Calu3 (cell line): ENCODE results near the gene EXD2. TPM values are rescaled to one million over a fixed set of nuclear protein-coding genes. Genes with fewer than 3 reads are reported as not detected.

Experiments used
- Bru-seq: library from RNA; stranded (reverse); fragments of 400-500 nt; gene quantifications from one replicate; lab custom pipeline; 2021; lab: Mats Ljungman, UMichigan
- BruChase-seq, 2 experiments: library from RNA; stranded (reverse); fragments of 400-500 nt; gene quantifications; one replicate each; lab custom pipeline; 2021; lab: Mats Ljungman, UMichigan
- BruUV-seq: library from RNA; stranded (reverse); fragments of 400-500 nt; replicated peaks from 2 replicates; lab custom pipeline; 2021; lab: Mats Ljungman, UMichigan
- CTCF ChIA-PET: fragments of 300-600 bp; sonication (Branson Sonifier 250); formaldehyde crosslinking; loops from one replicate; lab custom pipeline; 2022; ENCODE audit warnings: antibody characterized with exemption; lab: Charles Lee
- DNase-seq: peaks from one replicate; pipeline ENCODE4 v3.0.0; 2022
- H3K27ac Mint-ChIP-seq: one replicate; pipeline ENCODE4 v1.8.0; 2022; ENCODE audit warnings: mixed read lengths; ENCODE audit not compliant: unreplicated experiment
- H3K27me3 Mint-ChIP-seq: one replicate; pipeline ENCODE4 v1.8.0; 2022; ENCODE audit warnings: mixed read lengths; ENCODE audit not compliant: unreplicated experiment
- H3K36me3 Mint-ChIP-seq: one replicate; pipeline ENCODE4 v1.8.0; 2022; ENCODE audit warnings: mild to moderate bottlenecking, moderate library complexity, mixed read lengths; ENCODE audit not compliant: insufficient read depth, unreplicated experiment
- H3K4me1 Mint-ChIP-seq: one replicate; pipeline ENCODE4 v1.8.0; 2022; ENCODE audit warnings: mild to moderate bottlenecking, low read depth, mixed read lengths; ENCODE audit not compliant: unreplicated experiment
- H3K4me3 Mint-ChIP-seq: one replicate; pipeline ENCODE4 v1.8.0; 2022; ENCODE audit warnings: mild to moderate bottlenecking, low read depth, moderate library complexity, mixed read lengths; ENCODE audit not compliant: unreplicated experiment
- H3K9me3 Mint-ChIP-seq: one replicate; pipeline ENCODE4 v1.8.0; 2022; ENCODE audit warnings: low read depth, mixed read lengths; ENCODE audit not compliant: unreplicated experiment
- CTCF ChIP-seq: fragments of 200-600 bp; IDR thresholded peaks from one replicate; pipeline ENCODE4 v1.8.0; 2022; ENCODE audit warnings: antibody characterized with exemption; ENCODE audit not compliant: unreplicated experiment
- intact Hi-C: fragments of 100-400 bp; cut with micrococcal nuclease; formaldehyde crosslinking; loops from one replicate; pipeline ENCODE4 v1.10.0; 2022; ENCODE audit not compliant: unreplicated experiment
- long read RNA-seq: library from polyadenylated mRNA; stranded (forward); transcript quantifications from one replicate; pipeline ENCODE4 v2.0.0, GENCODE V29; 2022
- total RNA-seq: library from RNA; stranded (reverse); gene quantifications from 2 replicates; pipeline ENCODE4 v1.2.3, GENCODE V29; 2022

EXD2 gene, protein sequence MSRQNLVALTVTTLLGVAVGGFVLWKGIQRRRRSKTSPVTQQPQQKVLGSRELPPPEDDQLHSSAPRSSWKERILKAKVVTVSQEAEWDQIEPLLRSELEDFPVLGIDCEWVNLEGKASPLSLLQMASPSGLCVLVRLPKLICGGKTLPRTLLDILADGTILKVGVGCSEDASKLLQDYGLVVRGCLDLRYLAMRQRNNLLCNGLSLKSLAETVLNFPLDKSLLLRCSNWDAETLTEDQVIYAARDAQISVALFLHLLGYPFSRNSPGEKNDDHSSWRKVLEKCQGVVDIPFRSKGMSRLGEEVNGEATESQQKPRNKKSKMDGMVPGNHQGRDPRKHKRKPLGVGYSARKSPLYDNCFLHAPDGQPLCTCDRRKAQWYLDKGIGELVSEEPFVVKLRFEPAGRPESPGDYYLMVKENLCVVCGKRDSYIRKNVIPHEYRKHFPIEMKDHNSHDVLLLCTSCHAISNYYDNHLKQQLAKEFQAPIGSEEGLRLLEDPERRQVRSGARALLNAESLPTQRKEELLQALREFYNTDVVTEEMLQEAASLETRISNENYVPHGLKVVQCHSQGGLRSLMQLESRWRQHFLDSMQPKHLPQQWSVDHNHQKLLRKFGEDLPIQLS
- total RNA-seq (13.1 and 14.0 TPM in 2 replicates), Bru-seq, nascent RNA (percentile 57 among the genes with signal in this experiment), BruChase-seq, experiment 1, labeled RNA remaining after a 6-hour chase (percentile 75 among the genes with signal in this experiment), BruChase-seq, experiment 2, labeled RNA remaining after a 2-hour chase (percentile 69 among the genes with signal in this experiment)
- long read RNA-seq, partial matches to known transcripts, result 4 of 14 reads
- long read RNA-seq, other reads (novel, unspliced or antisense), result 5 of 14 reads

- no peak for TF ChIP-seq CTCF
- no peaks in the 10 kb centered on the region for H3K9me3 Mint-ChIP-seq
- intact Hi-C loops, result loop anchor here (10.0 kb wide), 1 partner anchor 67 kb away; no protein-coding TSS in a partner anchor
- no peaks in the 10 kb centered on the region for H3K4me1 Mint-ChIP-seq
- peak within 1 kb of the TSS; percentile 81 for H3K27ac Mint-ChIP-seq
- CTCF ChIA-PET, result interaction anchor here (0.6 to 1.6 kb wide), 4 partner anchors 40 to 130 kb away, joined by 3 to 4 read pairs (median 3); no protein-coding TSS in a partner anchor
- H3K36me3 Mint-ChIP-seq, result peaks cover 20% of the 10 kb centered on the region
- BruUV-seq, result no TSS peak
- peak within 1 kb of the TSS; percentile 92 for H3K4me3 Mint-ChIP-seq
- H3K27me3 Mint-ChIP-seq, result peaks cover 13% of the 10 kb centered on the region
- DNase-seq, result peak; percentile 92
These were observed at the start of gene EXD2 for GRCh38 chr14:69191340-69192111. Gene EXD2 (plus strand): TSS chr14:69191498. CDS start chr14:69209471, 17,973 bp downstream.

GRCh38 chr14:69141550-69141949 is 49.7 kb upstream of the EXD2 start:
- CTCF ChIA-PET, result no interaction called here
- H3K27ac Mint-ChIP-seq, result no peak overlapping the region
- no peaks in the 10 kb centered on the region for H3K27me3 Mint-ChIP-seq
- H3K4me3 Mint-ChIP-seq, result no peak overlapping the region
- no peak for TF ChIP-seq CTCF
- intact Hi-C loops, result no loop called here
- H3K36me3 Mint-ChIP-seq, result no peaks in the 10 kb centered on the region
- no TSS peak for BruUV-seq
- no peaks in the 10 kb centered on the region for H3K9me3 Mint-ChIP-seq
- DNase-seq, result no peak
- no peaks in the 10 kb centered on the region for H3K4me1 Mint-ChIP-seq

- no peak for DNase-seq
- Mint-ChIP-seq H3K4me1 (no peaks in the 10 kb centered on the region), H3K9me3 (no peaks in the 10 kb centered on the region), H3K27ac (no peak overlapping the region), H3K4me3 (no peak overlapping the region), H3K36me3 (no peaks in the 10 kb centered on the region), H3K27me3 (no peaks in the 10 kb centered on the region)
- no TSS peak for BruUV-seq
- TF ChIP-seq CTCF, result no peak
- CTCF ChIA-PET, result no interaction called here
- intact Hi-C loops, result no loop called here
These were observed 49.2 kb upstream of the EXD2 start for GRCh38 chr14:69142101-69142500.
